Measurements from ENCODE around the gene ATP6V0C. TPM values are rescaled to one million over a fixed set of nuclear protein-coding genes. Genes with fewer than 3 reads are reported as not detected.

ATP6V0C gene
- total and polyA plus RNA-seq, 4 donors, result 17.6 to 132 (median 60.6) TPM

DNA sequence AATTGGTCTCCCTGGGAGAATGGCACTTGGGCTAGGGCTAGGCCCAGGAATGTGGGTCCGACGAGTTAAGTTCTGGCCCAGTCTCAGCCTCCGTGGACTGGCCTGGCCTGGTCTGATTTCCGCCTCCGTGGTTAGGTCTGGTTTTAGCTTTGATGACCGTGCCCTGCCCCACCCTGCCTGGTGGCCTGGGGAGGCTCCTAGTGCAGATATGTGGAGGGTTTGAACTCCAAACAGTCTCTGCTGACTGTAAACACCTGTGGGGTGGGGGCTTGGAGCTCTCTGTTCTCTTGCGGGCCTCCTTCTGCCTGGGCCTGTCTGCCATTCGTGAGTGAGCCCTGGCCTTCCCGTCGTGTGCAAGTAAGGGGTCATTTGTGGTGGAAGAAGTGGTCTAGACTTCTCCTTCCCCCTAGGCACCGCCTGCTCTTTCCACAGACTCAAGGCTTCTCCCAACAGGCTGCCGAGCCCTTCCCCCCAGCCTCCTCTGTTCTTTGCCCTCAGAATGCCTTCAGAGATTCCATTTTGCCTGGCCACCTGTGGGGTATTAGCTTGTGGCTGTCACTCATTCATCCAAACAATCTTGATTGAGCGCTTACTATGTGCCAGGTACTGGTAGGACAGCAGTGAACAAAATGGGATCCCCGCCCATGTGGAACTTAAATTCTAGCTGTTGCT, 1.6 kb downstream of the ATP6V0C start:
- TF ChIP-seq, protein P1, sequence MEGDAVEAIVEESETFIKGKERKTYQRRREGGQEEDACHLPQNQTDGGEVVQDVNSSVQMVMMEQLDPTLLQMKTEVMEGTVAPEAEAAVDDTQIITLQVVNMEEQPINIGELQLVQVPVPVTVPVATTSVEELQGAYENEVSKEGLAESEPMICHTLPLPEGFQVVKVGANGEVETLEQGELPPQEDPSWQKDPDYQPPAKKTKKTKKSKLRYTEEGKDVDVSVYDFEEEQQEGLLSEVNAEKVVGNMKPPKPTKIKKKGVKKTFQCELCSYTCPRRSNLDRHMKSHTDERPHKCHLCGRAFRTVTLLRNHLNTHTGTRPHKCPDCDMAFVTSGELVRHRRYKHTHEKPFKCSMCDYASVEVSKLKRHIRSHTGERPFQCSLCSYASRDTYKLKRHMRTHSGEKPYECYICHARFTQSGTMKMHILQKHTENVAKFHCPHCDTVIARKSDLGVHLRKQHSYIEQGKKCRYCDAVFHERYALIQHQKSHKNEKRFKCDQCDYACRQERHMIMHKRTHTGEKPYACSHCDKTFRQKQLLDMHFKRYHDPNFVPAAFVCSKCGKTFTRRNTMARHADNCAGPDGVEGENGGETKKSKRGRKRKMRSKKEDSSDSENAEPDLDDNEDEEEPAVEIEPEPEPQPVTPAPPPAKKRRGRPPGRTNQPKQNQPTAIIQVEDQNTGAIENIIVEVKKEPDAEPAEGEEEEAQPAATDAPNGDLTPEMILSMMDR (IDR thresholded peaks at IDR 0.05; ENCODE audit: low read depth, low read length, missing input control), result no peak
- TF ChIP-seq YY1 (IDR thresholded peaks at IDR 0.05) (no peak), JUND (IDR thresholded peaks at IDR 0.05) (no peak), NR2F2 (IDR thresholded peaks at IDR 0.05) (no peak), FOXA1 (IDR thresholded peaks at IDR 0.05) (no peak), RXRA (IDR thresholded peaks at IDR 0.05) (no peak), GABPA (IDR thresholded peaks at IDR 0.05 in 1 of 2, conservative IDR thresholded peaks at IDR 0.05 in 1 of 2) (no peak), HNF4A (conservative IDR thresholded peaks at IDR 0.05) (no peak), RAD21 (IDR thresholded peaks at IDR 0.05) (no peak), HNF4G (IDR thresholded peaks at IDR 0.05) (no peak), SP1 (IDR thresholded peaks at IDR 0.05) (no peak), FOXA2 (IDR thresholded peaks at IDR 0.05) (no peak), EGR1 (IDR thresholded peaks at IDR 0.05; ENCODE audit: low read depth in 2 of 2) (no peak)
- TF ChIP-seq, protein P2, sequence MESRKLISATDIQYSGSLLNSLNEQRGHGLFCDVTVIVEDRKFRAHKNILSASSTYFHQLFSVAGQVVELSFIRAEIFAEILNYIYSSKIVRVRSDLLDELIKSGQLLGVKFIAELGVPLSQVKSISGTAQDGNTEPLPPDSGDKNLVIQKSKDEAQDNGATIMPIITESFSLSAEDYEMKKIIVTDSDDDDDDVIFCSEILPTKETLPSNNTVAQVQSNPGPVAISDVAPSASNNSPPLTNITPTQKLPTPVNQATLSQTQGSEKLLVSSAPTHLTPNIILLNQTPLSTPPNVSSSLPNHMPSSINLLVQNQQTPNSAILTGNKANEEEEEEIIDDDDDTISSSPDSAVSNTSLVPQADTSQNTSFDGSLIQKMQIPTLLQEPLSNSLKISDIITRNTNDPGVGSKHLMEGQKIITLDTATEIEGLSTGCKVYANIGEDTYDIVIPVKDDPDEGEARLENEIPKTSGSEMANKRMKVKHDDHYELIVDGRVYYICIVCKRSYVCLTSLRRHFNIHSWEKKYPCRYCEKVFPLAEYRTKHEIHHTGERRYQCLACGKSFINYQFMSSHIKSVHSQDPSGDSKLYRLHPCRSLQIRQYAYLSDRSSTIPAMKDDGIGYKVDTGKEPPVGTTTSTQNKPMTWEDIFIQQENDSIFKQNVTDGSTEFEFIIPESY (IDR thresholded peaks at IDR 0.05), result no peak
- TF ChIP-seq, protein P3, sequence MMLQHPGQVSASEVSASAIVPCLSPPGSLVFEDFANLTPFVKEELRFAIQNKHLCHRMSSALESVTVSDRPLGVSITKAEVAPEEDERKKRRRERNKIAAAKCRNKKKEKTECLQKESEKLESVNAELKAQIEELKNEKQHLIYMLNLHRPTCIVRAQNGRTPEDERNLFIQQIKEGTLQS (IDR thresholded peaks at IDR 0.05), result no peak
- TF ChIP-seq, protein P4, sequence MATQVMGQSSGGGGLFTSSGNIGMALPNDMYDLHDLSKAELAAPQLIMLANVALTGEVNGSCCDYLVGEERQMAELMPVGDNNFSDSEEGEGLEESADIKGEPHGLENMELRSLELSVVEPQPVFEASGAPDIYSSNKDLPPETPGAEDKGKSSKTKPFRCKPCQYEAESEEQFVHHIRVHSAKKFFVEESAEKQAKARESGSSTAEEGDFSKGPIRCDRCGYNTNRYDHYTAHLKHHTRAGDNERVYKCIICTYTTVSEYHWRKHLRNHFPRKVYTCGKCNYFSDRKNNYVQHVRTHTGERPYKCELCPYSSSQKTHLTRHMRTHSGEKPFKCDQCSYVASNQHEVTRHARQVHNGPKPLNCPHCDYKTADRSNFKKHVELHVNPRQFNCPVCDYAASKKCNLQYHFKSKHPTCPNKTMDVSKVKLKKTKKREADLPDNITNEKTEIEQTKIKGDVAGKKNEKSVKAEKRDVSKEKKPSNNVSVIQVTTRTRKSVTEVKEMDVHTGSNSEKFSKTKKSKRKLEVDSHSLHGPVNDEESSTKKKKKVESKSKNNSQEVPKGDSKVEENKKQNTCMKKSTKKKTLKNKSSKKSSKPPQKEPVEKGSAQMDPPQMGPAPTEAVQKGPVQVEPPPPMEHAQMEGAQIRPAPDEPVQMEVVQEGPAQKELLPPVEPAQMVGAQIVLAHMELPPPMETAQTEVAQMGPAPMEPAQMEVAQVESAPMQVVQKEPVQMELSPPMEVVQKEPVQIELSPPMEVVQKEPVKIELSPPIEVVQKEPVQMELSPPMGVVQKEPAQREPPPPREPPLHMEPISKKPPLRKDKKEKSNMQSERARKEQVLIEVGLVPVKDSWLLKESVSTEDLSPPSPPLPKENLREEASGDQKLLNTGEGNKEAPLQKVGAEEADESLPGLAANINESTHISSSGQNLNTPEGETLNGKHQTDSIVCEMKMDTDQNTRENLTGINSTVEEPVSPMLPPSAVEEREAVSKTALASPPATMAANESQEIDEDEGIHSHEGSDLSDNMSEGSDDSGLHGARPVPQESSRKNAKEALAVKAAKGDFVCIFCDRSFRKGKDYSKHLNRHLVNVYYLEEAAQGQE (IDR thresholded peaks at IDR 0.05), result no peak
- TF ChIP-seq, protein P5, sequence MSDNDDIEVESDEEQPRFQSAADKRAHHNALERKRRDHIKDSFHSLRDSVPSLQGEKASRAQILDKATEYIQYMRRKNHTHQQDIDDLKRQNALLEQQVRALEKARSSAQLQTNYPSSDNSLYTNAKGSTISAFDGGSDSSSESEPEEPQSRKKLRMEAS (IDR thresholded peaks at IDR 0.05), result no peak
- H3K36me3 ChIP-seq (ENCODE audit: control insufficient read depth in 4 of 4, insufficient read depth in 3 of 4, low read depth in 1 of 4, low read length in 3 of 4), result peaks cover 0 to 2% (median 0%) of the 10 kb centered on the region in 4 donors
- H3K9me3 ChIP-seq (ENCODE audit: control insufficient read depth in 4 of 4, low read length in 3 of 4), result no peaks in the 10 kb centered on the region
- peak; percentile 73 for DNase-seq (ENCODE audit: low spot score)
- H3K9ac ChIP-seq (ENCODE audit: low read depth in 1 of 2, low read length in 2 of 2), result peak overlapping the region; percentile 81 to 83
- H3K27ac ChIP-seq (ENCODE audit: low read depth in 1 of 2, low read length in 2 of 2), result peak overlapping the region; percentile 96 to 97
- H3K4me3 ChIP-seq (ENCODE audit: low read depth in 1 of 3, low read length in 3 of 3), result peak overlapping the region; percentile 56 to 92 (median 91)
- 32% methylated on average over 14 of the region's 14 CpGs for WGBS
- no peaks in the 10 kb centered on the region for H3K27me3 ChIP-seq (ENCODE audit: control insufficient read depth in 4 of 4, insufficient read depth in 4 of 4, low read length in 3 of 4)
- H3K4me1 ChIP-seq (ENCODE audit: control insufficient read depth in 4 of 4, insufficient read depth in 4 of 4, low read length in 3 of 4), result peaks cover 23 to 63% (median 54%) of the 10 kb centered on the region in 4 donors

Data from liver (tissue), 9 donors.